T-helper 1 cell treated with Interleukin-12 subunit alpha and Interleukin-12 subunit beta and Interleukin-4 antibody, amounts not matched to agents 30 μg/mL and 1 μg/mL, for 36 hours (primary cell): ENCODE results near the gene CGN.

Experiments
- H3K27ac Mint-ChIP-seq: one replicate; pipeline ENCODE4 v1.8.0; 2021; ENCODE audit warnings: mild to moderate bottlenecking, mixed read lengths
- H3K27me3 Mint-ChIP-seq: one replicate; pipeline ENCODE4 v1.8.0; 2021; ENCODE audit warnings: low read depth, mixed read lengths
- H3K36me3 Mint-ChIP-seq: one replicate; pipeline ENCODE4 v1.8.0; 2021; ENCODE audit warnings: low read depth, mixed read lengths
- H3K4me1 Mint-ChIP-seq: one replicate; pipeline ENCODE4 v1.8.0; 2021; ENCODE audit warnings: low read depth, mixed read lengths
- H3K4me3 Mint-ChIP-seq: one replicate; pipeline ENCODE4 v1.8.0; 2021; ENCODE audit warnings: mild to moderate bottlenecking, moderate library complexity, mixed read lengths
- H3K9me3 Mint-ChIP-seq: one replicate; pipeline ENCODE4 v1.8.0; 2021; ENCODE audit warnings: mixed read lengths

CGN gene

GRCh38 chr1:151524736-151525135, 13.5 kb downstream of the CGN start:
- no peak overlapping the region for H3K4me3 Mint-ChIP-seq
- H3K36me3 Mint-ChIP-seq, result no peaks in the 10 kb centered on the region
- H3K27ac Mint-ChIP-seq, result no peak overlapping the region
- H3K4me1 Mint-ChIP-seq, result peaks cover 2% of the 10 kb centered on the region
- no peaks in the 10 kb centered on the region for H3K9me3 Mint-ChIP-seq
- peaks cover 8% of the 10 kb centered on the region for H3K27me3 Mint-ChIP-seq

- no peak overlapping the region for H3K4me3 Mint-ChIP-seq
- no peaks in the 10 kb centered on the region for H3K9me3 Mint-ChIP-seq
- no peaks in the 10 kb centered on the region for H3K36me3 Mint-ChIP-seq
- H3K27ac Mint-ChIP-seq, result no peak overlapping the region
- H3K4me1 Mint-ChIP-seq, result no peaks in the 10 kb centered on the region
- peaks cover 3% of the 10 kb centered on the region for H3K27me3 Mint-ChIP-seq
Observed at GRCh38 chr1:151526735-151527525, 15.7 kb downstream of the CGN start.

- H3K36me3 Mint-ChIP-seq, result no peaks in the 10 kb centered on the region
- no peak overlapping the region for H3K27ac Mint-ChIP-seq
- H3K4me1 Mint-ChIP-seq, result no peaks in the 10 kb centered on the region
- H3K27me3 Mint-ChIP-seq, result no peaks in the 10 kb centered on the region
- no peaks in the 10 kb centered on the region for H3K9me3 Mint-ChIP-seq
- H3K4me3 Mint-ChIP-seq, result no peak overlapping the region
Observed at GRCh38 chr1:151529211-151529702, 18.1 kb downstream of the CGN start.

GRCh38 chr1:151529781-151530180, 18.6 kb downstream of the CGN start:
- Mint-ChIP-seq H3K4me3 (no peak overlapping the region), H3K36me3 (no peaks in the 10 kb centered on the region), H3K4me1 (peaks cover 2% of the 10 kb centered on the region), H3K27ac (no peak overlapping the region), H3K27me3 (no peaks in the 10 kb centered on the region), H3K9me3 (no peaks in the 10 kb centered on the region)

- Mint-ChIP-seq H3K36me3 (no peaks in the 10 kb centered on the region), H3K4me1 (peaks cover 2% of the 10 kb centered on the region), H3K9me3 (no peaks in the 10 kb centered on the region), H3K4me3 (no peak overlapping the region), H3K27me3 (no peaks in the 10 kb centered on the region), H3K27ac (no peak overlapping the region)
Observed at GRCh38 chr1:151530461-151530860, 19.3 kb downstream of the CGN start.

- Mint-ChIP-seq H3K4me1 (peaks cover 2% of the 10 kb centered on the region), H3K4me3 (no peak overlapping the region), H3K36me3 (no peaks in the 10 kb centered on the region), H3K27ac (no peak overlapping the region), H3K27me3 (no peaks in the 10 kb centered on the region), H3K9me3 (no peaks in the 10 kb centered on the region)
Observed at GRCh38 chr1:151533870-151534269, 22.7 kb downstream of the CGN start.

- no peaks in the 10 kb centered on the region for H3K36me3 Mint-ChIP-seq
- peaks cover 7% of the 10 kb centered on the region for H3K4me1 Mint-ChIP-seq
- H3K27ac Mint-ChIP-seq, result no peak overlapping the region
- H3K9me3 Mint-ChIP-seq, result no peaks in the 10 kb centered on the region
- H3K27me3 Mint-ChIP-seq, result no peaks in the 10 kb centered on the region
- H3K4me3 Mint-ChIP-seq, result no peak overlapping the region
Observed at GRCh38 chr1:151534662-151535278, 23.6 kb downstream of the CGN start.

GRCh38 chr1:151535326-151536271, 24.4 kb downstream of the CGN start:
- Mint-ChIP-seq H3K9me3 (no peaks in the 10 kb centered on the region), H3K27me3 (no peaks in the 10 kb centered on the region), H3K36me3 (no peaks in the 10 kb centered on the region), H3K4me1 (peaks cover 9% of the 10 kb centered on the region), H3K4me3 (no peak overlapping the region), H3K27ac (no peak overlapping the region)

- H3K4me1 Mint-ChIP-seq, result peaks cover 16% of the 10 kb centered on the region
- H3K27ac Mint-ChIP-seq, result no peak overlapping the region
- H3K36me3 Mint-ChIP-seq, result no peaks in the 10 kb centered on the region
- no peaks in the 10 kb centered on the region for H3K9me3 Mint-ChIP-seq
- H3K4me3 Mint-ChIP-seq, result no peak overlapping the region
- peaks cover 2% of the 10 kb centered on the region for H3K27me3 Mint-ChIP-seq
Observed at GRCh38 chr1:151536499-151536898, 25.3 kb downstream of the CGN start.

GRCh38 chr1:151537112-151537511, 25.9 kb downstream of the CGN start:
- Mint-ChIP-seq H3K27me3 (peaks cover 6% of the 10 kb centered on the region), H3K4me3 (no peak overlapping the region), H3K36me3 (no peaks in the 10 kb centered on the region), H3K9me3 (no peaks in the 10 kb centered on the region), H3K4me1 (peaks cover 21% of the 10 kb centered on the region), H3K27ac (no peak overlapping the region)

- no peaks in the 10 kb centered on the region for H3K36me3 Mint-ChIP-seq
- no peak overlapping the region for H3K27ac Mint-ChIP-seq
- no peaks in the 10 kb centered on the region for H3K9me3 Mint-ChIP-seq
- H3K4me3 Mint-ChIP-seq, result peak overlapping the region; percentile 90
- H3K4me1 Mint-ChIP-seq, result peaks cover 21% of the 10 kb centered on the region
- H3K27me3 Mint-ChIP-seq, result peaks cover 6% of the 10 kb centered on the region
Observed at GRCh38 chr1:151539321-151540020, 28.3 kb downstream of the CGN start.

- Mint-ChIP-seq H3K27me3 (peaks cover 6% of the 10 kb centered on the region), H3K27ac (peak within 1 kb of the TSS; percentile 57), H3K9me3 (no peaks in the 10 kb centered on the region), H3K4me1 (peaks cover 19% of the 10 kb centered on the region), H3K4me3 (peak within 1 kb of the TSS; percentile 90), H3K36me3 (no peaks in the 10 kb centered on the region)
Observed at GRCh38 chr1:151540021-151540981, 29.1 kb downstream of the CGN start, which contains the start of gene TUFT1. Gene TUFT1 (plus strand): TSS chr1:151540309. CDS start chr1:151540367, 58 bp downstream.

GRCh38 chr1:151540982-151541377, 29.8 kb downstream of the CGN start:
- Mint-ChIP-seq H3K4me3 (peak overlapping the region; percentile 90), H3K4me1 (peaks cover 19% of the 10 kb centered on the region), H3K27me3 (peaks cover 6% of the 10 kb centered on the region), H3K27ac (no peak overlapping the region), H3K9me3 (no peaks in the 10 kb centered on the region), H3K36me3 (no peaks in the 10 kb centered on the region)
